Activated B cell treated with CpG ODN at 0.5 μM for 24 hours (primary cell): Measurements from ENCODE around the gene VPREB1. TPM values are rescaled to one million over a fixed set of nuclear protein-coding genes. Genes with fewer than 3 reads are reported as not detected.

Source experiments
- ATAC-seq: fragments of 200-7000 bp; cut with Tn5 transposase; one replicate; pipeline ENCODE4 v1.10.0; 2021; ENCODE audit warnings: low read depth, mild to moderate bottlenecking, moderate library complexity
- CTCF ChIA-PET: fragments of 350-600 bp; sonication (Branson Sonifier 250); formaldehyde crosslinking; loops from one replicate; lab custom pipeline; 2021; ENCODE audit warnings: antibody characterized with exemption; lab: Charles Lee
- POLR2A ChIA-PET: fragments of 350-600 bp; sonication (Branson Sonifier 250); formaldehyde crosslinking; loops from one replicate; lab custom pipeline; 2021; ENCODE audit warnings: antibody characterized with exemption; lab: Charles Lee
- DNase-seq: peaks from one replicate; pipeline ENCODE4 v3.0.0; 2022
- H3K27ac Mint-ChIP-seq: one replicate; pipeline ENCODE4 v1.8.0; 2020; ENCODE audit warnings: mixed read lengths
- H3K27me3 Mint-ChIP-seq: one replicate; pipeline ENCODE4 v1.8.0; 2021; ENCODE audit warnings: mixed read lengths
- H3K36me3 Mint-ChIP-seq: one replicate; pipeline ENCODE4 v1.8.0; 2021; ENCODE audit warnings: low read depth, mixed read lengths
- H3K4me1 Mint-ChIP-seq: one replicate; pipeline ENCODE4 v1.8.0; 2021; ENCODE audit warnings: mixed read lengths
- H3K4me3 Mint-ChIP-seq: one replicate; pipeline ENCODE4 v1.8.0; 2020; ENCODE audit warnings: mild to moderate bottlenecking, mixed read lengths
- H3K9me3 Mint-ChIP-seq: one replicate; pipeline ENCODE4 v1.8.0; 2020; ENCODE audit warnings: mixed read lengths
- CTCF ChIP-seq: fragments of 200-600 bp; IDR thresholded peaks from one replicate; pipeline ENCODE4 v1.8.0; 2022; ENCODE audit warnings: antibody characterized with exemption, mild to moderate bottlenecking
- intact Hi-C: fragments of 100-400 bp; cut with micrococcal nuclease; formaldehyde crosslinking; loops from one replicate; pipeline ENCODE4 v1.15.1; 2024
- total RNA-seq: library from RNA; stranded (reverse); gene quantifications from 2 replicates; pipeline ENCODE4 v1.2.3, GENCODE V29; 2022

VPREB1 gene
- not detected in 2 replicates for total RNA-seq

- no peak for DNase-seq
- Mint-ChIP-seq H3K4me3 (peak within 1 kb of the TSS; percentile 55), H3K4me1 (peaks cover 68% of the 10 kb centered on the region), H3K27ac (peak within 1 kb of the TSS; percentile 35), H3K36me3 (no peaks in the 10 kb centered on the region), H3K9me3 (no peaks in the 10 kb centered on the region), H3K27me3 (peaks cover 2% of the 10 kb centered on the region)
- ATAC-seq, result peak; percentile 28
- no peak for TF ChIP-seq CTCF
- CTCF ChIA-PET, result interaction anchor here (1.3 to 1.6 kb wide), 2 partner anchors 9 to 42 kb away, joined by 5 read pairs; no protein-coding TSS in a partner anchor
- intact Hi-C loops, result no loop called here
- POLR2A ChIA-PET, result no interaction called here
Measured at GRCh38 chr22:22244316-22245250, at the start of gene VPREB1. TSS of gene VPREB1 (plus strand) at chr22:22244786. CDS start at chr22:22244814, 28 bp downstream.

DNA sequence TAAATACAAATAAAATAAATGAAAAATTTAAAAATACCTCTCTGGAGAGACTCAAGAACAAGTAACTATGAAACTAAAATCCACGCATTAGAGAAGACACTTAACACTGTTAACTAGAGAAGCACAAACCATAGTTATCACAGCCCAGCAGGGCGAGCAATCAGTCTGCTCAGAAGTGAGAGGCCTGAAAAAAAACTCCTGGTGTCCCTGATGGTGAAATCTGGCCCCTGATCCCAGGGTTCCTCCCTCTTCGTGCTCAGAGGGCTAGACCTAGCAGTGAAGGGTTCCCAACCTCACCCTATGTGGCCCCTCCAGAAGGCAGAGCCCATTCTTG is 49.7 kb upstream of the VPREB1 start:
- Mint-ChIP-seq H3K4me3 (peak overlapping the region; percentile 68), H3K4me1 (peaks cover 61% of the 10 kb centered on the region), H3K27ac (peak overlapping the region; percentile 85), H3K27me3 (no peaks in the 10 kb centered on the region), H3K9me3 (no peaks in the 10 kb centered on the region), H3K36me3 (no peaks in the 10 kb centered on the region)
- ATAC-seq, result no peak
- intact Hi-C loops, result loop anchor here (1.0 to 2.0 kb wide), 4 partner anchors 39 to 164 kb away; no protein-coding TSS in a partner anchor
- DNase-seq, result no peak
- CTCF ChIA-PET, result interaction anchor here (1.0 to 4.3 kb wide), 19 partner anchors 9 to 760 kb away, joined by 4 to 42 read pairs (median 14); no protein-coding TSS in a partner anchor
- no peak for TF ChIP-seq CTCF
- POLR2A ChIA-PET, result interaction anchor here (1.0 to 3.8 kb wide), 15 partner anchors 13 to 761 kb away, joined by 3 to 73 read pairs (median 5); no protein-coding TSS in a partner anchor

GRCh38 chr22:22195265-22196017 is 49.1 kb upstream of the VPREB1 start:
- ChIA-PET CTCF (interaction anchor here (0.7 to 4.3 kb wide), 25 partner anchors 9 to 760 kb away, joined by 3 to 42 read pairs (median 8); no protein-coding TSS in a partner anchor), POLR2A (interaction anchor here (0.6 to 3.8 kb wide), 21 partner anchors 11 to 761 kb away, joined by 3 to 73 read pairs (median 4); no protein-coding TSS in a partner anchor)
- DNase-seq (peak; percentile 79), ATAC-seq (peak; percentile 71)
- peak overlapping the region; percentile 68 for H3K4me3 Mint-ChIP-seq
- intact Hi-C loops, result loop anchor here (1.0 to 2.0 kb wide), 8 partner anchors 13 to 165 kb away; no protein-coding TSS in a partner anchor
- no peaks in the 10 kb centered on the region for H3K9me3 Mint-ChIP-seq
- TF ChIP-seq CTCF, result peak; percentile 80
- H3K27me3 Mint-ChIP-seq, result no peaks in the 10 kb centered on the region
- H3K36me3 Mint-ChIP-seq, result no peaks in the 10 kb centered on the region
- H3K27ac Mint-ChIP-seq, result peak overlapping the region; percentile 85
- H3K4me1 Mint-ChIP-seq, result peaks cover 59% of the 10 kb centered on the region

DNA sequence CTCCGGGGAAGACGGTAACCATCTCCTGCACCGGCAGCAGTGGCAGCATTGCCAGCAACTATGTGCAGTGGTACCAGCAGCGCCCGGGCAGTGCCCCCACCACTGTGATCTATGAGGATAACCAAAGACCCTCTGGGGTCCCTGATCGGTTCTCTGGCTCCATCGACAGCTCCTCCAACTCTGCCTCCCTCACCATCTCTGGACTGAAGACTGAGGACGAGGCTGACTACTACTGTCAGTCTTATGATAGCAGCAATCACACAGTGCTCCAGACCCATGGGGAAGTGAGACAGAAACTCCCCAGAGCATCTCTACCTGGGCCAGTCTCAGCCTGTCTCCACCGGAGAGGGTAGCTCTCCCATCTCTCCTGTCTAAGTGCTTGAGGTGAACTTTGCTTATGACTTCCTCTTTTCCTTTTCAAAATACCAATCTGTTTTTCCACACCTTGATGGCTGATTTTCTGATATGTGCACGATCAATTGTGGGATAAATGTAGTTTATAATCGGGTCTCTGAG is 48.5 kb upstream of the VPREB1 start:
- Mint-ChIP-seq H3K9me3 (no peaks in the 10 kb centered on the region), H3K27me3 (no peaks in the 10 kb centered on the region), H3K4me1 (peaks cover 59% of the 10 kb centered on the region), H3K4me3 (peak overlapping the region; percentile 68), H3K27ac (peak overlapping the region; percentile 85), H3K36me3 (no peaks in the 10 kb centered on the region)
- ATAC-seq (peak; percentile 85), DNase-seq (peak; percentile 43)
- ChIA-PET POLR2A (interaction anchor here (0.6 to 3.8 kb wide), 24 partner anchors 12 to 760 kb away, joined by 3 to 73 read pairs (median 4); no protein-coding TSS in a partner anchor), CTCF (interaction anchor here (0.7 to 4.3 kb wide), 26 partner anchors 8 to 759 kb away, joined by 3 to 42 read pairs (median 8); no protein-coding TSS in a partner anchor)
- TF ChIP-seq CTCF, result no peak
- intact Hi-C loops, result loop anchor here (1.0 to 2.0 kb wide), 4 partner anchors 12 to 135 kb away; no protein-coding TSS in a partner anchor
